GM20000 (cell line): ENCODE data around the gene SEC63.
"Not testable (repeated sequence)": the region's sequence is repeated elsewhere in the genome, so short reads cannot be mapped to it uniquely, and the experiment has no call there.

Experiments used
- DNase-seq: peaks from one replicate; pipeline ENCODE4 v3.0.0; 2012; ENCODE audit warnings: low spot score
- CTCF ChIP-seq: IDR thresholded peaks from 2 replicates; pipeline ENCODE4 v1.5.1; 2012; ENCODE audit warnings: mild to moderate bottlenecking, control low read depth; ENCODE audit errors: extremely low read depth, missing control alignments

Gene SEC63

GRCh38 chr6:107956586-107957307 lies 1.3 kb downstream of the SEC63 start:
- no peak for TF ChIP-seq CTCF
- peak; percentile 42 for DNase-seq

- TF ChIP-seq CTCF: no peak
- no peak for DNase-seq
Measured at GRCh38 chr6:107956181-107956580, 1.8 kb downstream of the SEC63 start.

- DNase-seq: not testable (repeated sequence)
Measured at GRCh38 chr6:107953858-107954414, 4.1 kb downstream of the SEC63 start.

GRCh38 chr6:107943626-107944439 lies 14.2 kb downstream of the SEC63 start:
- TF ChIP-seq CTCF: no peak
- DNase-seq: no peak

GRCh38 chr6:107942142-107942541 lies 15.9 kb downstream of the SEC63 start:
- no peak for TF ChIP-seq CTCF
- DNase-seq: no peak

- DNase-seq: no peak
- no peak for TF ChIP-seq CTCF
Measured at GRCh38 chr6:107941627-107942026, 16.4 kb downstream of the SEC63 start.

- no peak for TF ChIP-seq CTCF
- no peak for DNase-seq
Measured at GRCh38 chr6:107941199-107941598, 16.8 kb downstream of the SEC63 start.

GRCh38 chr6:107936910-107937292 lies 21.1 kb downstream of the SEC63 start:
- not testable (repeated sequence) for DNase-seq
